GM20000 (cell line): ENCODE results near the gene OR5K2.

Experiments
- DNase-seq: peaks from one replicate; pipeline ENCODE4 v3.0.0; 2012; ENCODE audit warnings: low spot score
- TF ChIP-seq, protein P1 (sequence below): IDR thresholded peaks from 2 replicates; pipeline ENCODE4 v1.5.1; 2012; ENCODE audit warnings: mild to moderate bottlenecking, control low read depth; ENCODE audit errors: extremely low read depth, missing control alignments

The OR5K2 gene

DNA sequence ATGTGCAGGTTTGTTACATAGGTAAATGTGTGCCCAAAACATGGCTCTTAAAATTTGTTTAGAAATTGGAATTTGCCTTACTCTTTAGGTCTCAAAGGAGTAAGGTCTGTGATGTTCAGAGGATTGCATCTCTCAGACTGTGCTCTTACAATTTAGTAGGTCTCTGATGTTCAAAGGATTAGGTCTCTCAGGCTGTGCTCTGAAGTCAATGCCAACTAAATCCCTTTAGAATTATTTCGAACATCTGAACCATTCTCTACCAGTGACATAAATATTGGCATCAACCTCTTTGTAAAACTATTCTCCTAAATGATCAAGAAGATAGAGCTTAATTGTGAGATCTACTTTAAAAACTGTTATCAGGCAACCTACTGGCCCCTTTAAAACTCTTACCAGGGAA is 34.6 kb upstream of the OR5K2 start, which contains the start of gene OR5K1:
OR5K1 (plus strand) TSS at position 301 of the 400 bp plus-strand sequence. CDS start 6,376 bp downstream, outside the sequence.
- no peak for DNase-seq
- TF ChIP-seq, protein P1, sequence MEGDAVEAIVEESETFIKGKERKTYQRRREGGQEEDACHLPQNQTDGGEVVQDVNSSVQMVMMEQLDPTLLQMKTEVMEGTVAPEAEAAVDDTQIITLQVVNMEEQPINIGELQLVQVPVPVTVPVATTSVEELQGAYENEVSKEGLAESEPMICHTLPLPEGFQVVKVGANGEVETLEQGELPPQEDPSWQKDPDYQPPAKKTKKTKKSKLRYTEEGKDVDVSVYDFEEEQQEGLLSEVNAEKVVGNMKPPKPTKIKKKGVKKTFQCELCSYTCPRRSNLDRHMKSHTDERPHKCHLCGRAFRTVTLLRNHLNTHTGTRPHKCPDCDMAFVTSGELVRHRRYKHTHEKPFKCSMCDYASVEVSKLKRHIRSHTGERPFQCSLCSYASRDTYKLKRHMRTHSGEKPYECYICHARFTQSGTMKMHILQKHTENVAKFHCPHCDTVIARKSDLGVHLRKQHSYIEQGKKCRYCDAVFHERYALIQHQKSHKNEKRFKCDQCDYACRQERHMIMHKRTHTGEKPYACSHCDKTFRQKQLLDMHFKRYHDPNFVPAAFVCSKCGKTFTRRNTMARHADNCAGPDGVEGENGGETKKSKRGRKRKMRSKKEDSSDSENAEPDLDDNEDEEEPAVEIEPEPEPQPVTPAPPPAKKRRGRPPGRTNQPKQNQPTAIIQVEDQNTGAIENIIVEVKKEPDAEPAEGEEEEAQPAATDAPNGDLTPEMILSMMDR = no peak

DNA sequence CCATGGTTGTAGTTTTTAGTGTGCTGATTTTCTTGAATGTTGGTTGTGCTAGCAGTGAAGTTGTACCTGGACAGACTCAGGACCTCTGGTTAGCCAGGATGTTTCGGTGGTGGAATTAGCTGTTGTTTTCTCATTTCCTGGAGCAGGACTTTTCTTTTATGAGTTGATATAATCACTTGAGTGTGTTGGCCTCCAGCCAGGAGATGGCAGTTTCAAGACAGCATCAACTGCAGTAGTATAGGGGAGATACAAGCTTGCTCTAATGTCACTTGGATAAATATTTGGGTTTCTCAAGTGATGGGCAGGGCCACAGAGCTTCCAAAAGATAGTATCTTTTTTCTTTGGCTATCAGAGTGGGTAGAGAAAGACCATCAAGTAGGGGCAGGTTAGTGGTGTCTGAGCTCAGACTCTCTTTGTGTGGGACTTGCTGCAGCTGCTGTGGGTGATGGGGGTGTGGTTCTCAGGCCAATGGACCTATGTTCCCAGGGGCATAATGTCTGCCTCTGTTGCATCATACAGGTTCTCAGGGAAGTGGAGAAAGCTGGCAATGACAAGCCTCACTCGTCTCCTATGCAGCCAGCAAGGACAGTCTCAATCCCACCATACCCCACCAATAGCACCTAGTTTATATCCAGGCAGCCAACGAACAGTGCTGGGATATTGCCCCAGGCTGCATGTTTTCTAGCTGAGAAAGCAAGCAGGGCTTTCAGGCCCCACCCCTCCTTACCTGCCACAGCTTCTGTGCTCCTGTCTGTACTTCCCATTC is 14.6 kb upstream of the OR5K2 start:
- TF ChIP-seq, protein P1 = no peak
- no peak for DNase-seq

DNA sequence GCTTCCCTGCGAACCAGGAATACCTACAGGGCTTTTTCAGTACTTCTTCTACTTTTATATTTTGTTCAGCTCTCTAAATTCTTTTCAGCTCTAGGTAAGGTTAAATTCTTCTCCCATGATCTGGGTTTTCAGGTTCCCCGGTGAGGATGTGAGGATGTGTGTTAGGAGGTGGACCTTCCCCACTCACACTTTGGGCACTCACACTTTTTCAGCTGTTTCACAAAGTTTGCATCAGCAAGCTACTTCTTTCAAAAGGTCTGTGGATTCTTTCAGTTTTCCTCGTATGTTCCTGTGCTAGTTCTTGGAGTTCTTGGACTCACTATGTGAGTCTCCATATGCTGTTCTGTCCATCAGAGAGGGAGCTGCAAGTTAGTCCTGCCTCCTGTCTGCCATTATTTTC is 13.9 kb upstream of the OR5K2 start:
- TF ChIP-seq, protein P1 = no peak
- DNase-seq = no peak

DNA sequence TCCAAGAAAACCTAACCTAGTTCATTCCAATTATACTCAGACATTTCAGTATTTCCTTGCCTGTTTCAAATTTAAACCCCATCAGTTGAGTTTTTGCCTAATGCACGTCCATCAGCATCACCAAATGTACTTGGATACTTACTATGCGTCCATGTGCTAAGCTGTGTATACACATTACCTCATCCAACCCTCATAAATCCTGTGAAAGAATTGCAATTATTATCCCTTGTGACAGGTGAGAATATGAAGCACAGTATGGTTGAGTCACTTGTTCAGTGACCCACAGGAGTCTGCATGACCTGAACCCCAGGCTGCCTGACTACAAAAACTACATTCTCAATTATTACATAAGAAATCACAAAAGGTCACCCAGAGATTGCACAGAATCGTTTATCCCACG is 2.5 kb downstream of the OR5K2 start:
- DNase-seq = no peak
- TF ChIP-seq, protein P1 = no peak

DNA sequence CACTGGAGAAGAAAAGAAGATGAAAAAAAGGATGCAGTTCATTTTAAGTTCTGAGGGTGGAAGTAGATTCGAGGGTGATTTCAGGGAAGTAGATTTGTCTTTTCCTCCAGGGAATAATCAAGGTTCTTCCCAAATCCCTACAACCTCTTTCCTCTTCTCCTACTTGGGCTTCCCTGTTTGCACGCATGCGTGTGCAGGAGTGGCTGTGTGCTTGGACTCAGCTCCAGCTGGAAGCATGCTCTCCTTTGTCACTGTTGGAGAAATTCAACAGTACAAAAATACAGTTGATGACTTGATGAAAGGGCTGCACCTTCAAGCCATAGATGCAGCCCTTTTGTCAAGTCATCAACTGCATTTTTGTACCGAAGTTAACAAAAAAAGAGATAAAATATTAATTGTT is 3.8 kb downstream of the OR5K2 start:
- TF ChIP-seq, protein P1 = no peak
- DNase-seq = no peak

DNA sequence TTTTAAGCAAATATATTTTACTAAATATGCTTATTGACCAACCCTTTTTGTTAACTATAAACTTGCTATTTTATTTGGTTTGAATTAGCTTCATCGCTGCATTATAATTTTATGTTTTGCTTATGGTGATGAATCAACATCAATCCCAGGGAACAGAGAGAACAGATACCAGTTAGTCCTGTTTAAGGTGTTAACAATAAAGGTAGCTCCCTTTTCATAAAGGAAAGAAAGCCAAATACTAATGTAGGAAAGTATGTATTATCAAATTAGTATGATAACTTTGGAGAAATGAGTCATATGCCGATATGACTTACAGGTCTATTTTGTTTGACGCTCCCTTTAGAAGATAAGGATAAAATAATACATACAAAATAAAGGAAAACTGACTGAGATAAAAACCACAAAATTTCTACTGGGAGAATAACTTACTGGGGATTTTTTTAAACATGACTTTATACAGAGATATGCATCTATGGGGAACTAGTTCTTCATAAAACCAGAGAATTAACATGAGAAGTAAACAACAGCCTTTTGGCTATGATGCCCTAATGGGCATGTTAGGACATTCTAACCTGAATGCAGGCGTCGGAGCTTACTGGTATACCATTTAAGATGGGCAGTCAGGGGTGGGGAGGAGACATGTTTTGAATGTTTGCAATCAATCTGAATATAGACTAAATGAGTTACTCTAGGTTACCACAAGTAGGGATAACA is 4.5 kb downstream of the OR5K2 start:
- no peak for DNase-seq

DNA sequence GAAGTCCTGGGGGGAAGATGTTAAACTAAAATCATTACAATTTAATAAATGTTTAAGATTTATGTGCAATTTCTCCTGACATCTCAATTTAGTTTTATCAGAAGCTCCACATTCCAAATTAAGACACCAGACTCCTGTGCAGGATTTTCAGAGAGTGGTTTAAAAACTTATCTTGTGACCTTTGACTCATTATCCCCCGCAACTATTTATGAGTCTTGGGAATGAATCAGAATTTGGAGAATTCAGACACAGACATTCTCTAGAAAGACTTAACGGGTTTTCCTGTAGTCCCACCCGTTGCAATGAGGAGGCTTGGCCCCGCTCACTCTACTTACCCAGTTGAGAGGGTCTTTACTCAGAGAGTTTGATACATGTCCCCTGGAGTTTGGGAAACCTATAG is 7.1 kb downstream of the OR5K2 start:
- no peak for DNase-seq

More for the DNA sequence above, 4.5 kb downstream of the OR5K2 start:
- TF ChIP-seq, protein P1 = no peak

More for the DNA sequence above, 7.1 kb downstream of the OR5K2 start:
- TF ChIP-seq, protein P1 = no peak
